B cell (primary cell): ENCODE measurements around the gene ZNF718. TPM values are rescaled to one million over a fixed set of nuclear protein-coding genes. Genes with fewer than 3 reads are reported as not detected.

Experiments
- ATAC-seq: fragments of 200-7000 bp; cut with Tn5 transposase; one replicate; pipeline ENCODE4 v1.10.0; 2021; ENCODE audit warnings: low read depth, mild to moderate bottlenecking, moderate number of reproducible peaks, moderate library complexity
- CTCF ChIA-PET: fragments of 350-600 bp; sonication (Branson Sonifier 250); formaldehyde crosslinking; loops from one replicate; lab custom pipeline; 2021; ENCODE audit warnings: antibody characterized with exemption, inconsistent platforms; lab: Charles Lee
- POLR2A ChIA-PET: fragments of 350-600 bp; sonication (Branson Sonifier 250); formaldehyde crosslinking; loops from one replicate; lab custom pipeline; 2021; ENCODE audit warnings: antibody characterized with exemption; lab: Charles Lee
- DNase-seq: peaks from one replicate; pipeline ENCODE4 v3.0.0; 2013
- H2AFZ ChIP-seq: 2 replicates; pipeline ENCODE4 v1.6.1; 2012; ENCODE audit warnings: mild to moderate bottlenecking, low read depth, low read length; ENCODE audit not compliant: insufficient read depth, poor library complexity, severe bottlenecking
- H3K27ac ChIP-seq, 2 donors: 1 replicate in 1 of 2; 2 replicates in 1 of 2; pipeline ENCODE4 v1.5.1; 2012 to 2013; ENCODE audit warnings: low read length in 2 of 2, mild to moderate bottlenecking in 2 of 2, moderate library complexity in 1 of 2
- H3K27me3 ChIP-seq, 4 experiments: fragments of 200-600 bp in 1 of 4; sonication (generic) in 1 of 4; replicated peaks in 1 of 4; 1 replicate in 2 of 4; 2 replicates in 2 of 4; pipeline versions ENCODE4 v1.6.1 to v1.7.0; 2013 to 2016; ENCODE audit warnings: low read length in 3 of 4, mild to moderate bottlenecking in 2 of 4, mixed read lengths in 1 of 4, moderate library complexity in 1 of 4; ENCODE audit not compliant: insufficient read depth in 4 of 4, control insufficient read depth in 3 of 4; ENCODE audit errors: control extremely low read depth in 1 of 4
- H3K36me3 ChIP-seq, 2 experiments: replicated peaks in 1 of 2; 1 replicate in 1 of 2; 2 replicates in 1 of 2; pipeline versions ENCODE4 v1.6.1 to v1.7.1; 2013; ENCODE audit warnings: low read length in 1 of 2; ENCODE audit not compliant: insufficient read depth in 2 of 2, control insufficient read depth in 1 of 2; ENCODE audit errors: control extremely low read depth in 1 of 2, extremely low read depth in 1 of 2
- H3K4me1 ChIP-seq, 2 donors: fragments of 200-600 bp in 1 of 2; sonication (generic) in 1 of 2; 1 replicate in 1 of 2; 2 replicates in 1 of 2; pipeline versions ENCODE4 v1.5.1 to v1.6.1; 2013 to 2017; ENCODE audit warnings: low read length in 2 of 2; ENCODE audit not compliant: control insufficient read depth in 2 of 2, insufficient read depth in 2 of 2
- H3K4me2 ChIP-seq: replicated peaks from 2 replicates; pipeline ENCODE3; 2012; ENCODE audit warnings: mild to moderate bottlenecking, low read depth, low read length; ENCODE audit not compliant: poor library complexity, severe bottlenecking
- H3K4me3 ChIP-seq, 5 experiments: fragments of 200-600 bp in 1 of 5; sonication (generic) in 1 of 5; 1 replicate in 3 of 5; 2 replicates in 2 of 5; pipeline versions ENCODE4 v1.5.1 to v1.7.0; 2011 to 2016; ENCODE audit warnings: low read length in 4 of 5, mild to moderate bottlenecking in 4 of 5, low read depth in 2 of 5, control low read depth in 1 of 5, moderate library complexity in 1 of 5; ENCODE audit not compliant: insufficient read depth in 1 of 5; ENCODE audit errors: control extremely low read depth in 1 of 5, extremely low read depth in 1 of 5
- H3K79me2 ChIP-seq: fragments of 200-600 bp; sonication (generic); one replicate; pipeline ENCODE4 v1.6.0; 2016; ENCODE audit warnings: low read length; ENCODE audit not compliant: control insufficient read depth, insufficient read depth
- H3K9ac ChIP-seq: fragments of 200-600 bp; sonication (generic); 2 replicates; pipeline ENCODE4 v1.6.1; 2017; ENCODE audit warnings: mild to moderate bottlenecking, low read length, moderate library complexity
- H3K9me3 ChIP-seq, 3 donors: one replicate each; pipeline versions ENCODE4 v1.6.1 to v1.7.1; 2013; ENCODE audit warnings: low read length in 2 of 3; ENCODE audit not compliant: control insufficient read depth in 2 of 3, insufficient read depth in 1 of 3; ENCODE audit errors: control extremely low read depth in 1 of 3
- H4K20me1 ChIP-seq: 2 replicates; pipeline ENCODE4 v1.6.0; 2012; ENCODE audit warnings: mild to moderate bottlenecking, low read length; ENCODE audit not compliant: insufficient read depth, control insufficient read depth, poor library complexity, severe bottlenecking
- H3K27ac Mint-ChIP-seq: one replicate; pipeline ENCODE4 v1.8.0; 2021; ENCODE audit warnings: mixed read lengths
- H3K27me3 Mint-ChIP-seq: one replicate; pipeline ENCODE4 v1.8.0; 2021; ENCODE audit warnings: mixed read lengths
- H3K4me1 Mint-ChIP-seq: one replicate; pipeline ENCODE4 v1.8.0; 2021; ENCODE audit warnings: mixed read lengths
- H3K4me3 Mint-ChIP-seq: one replicate; pipeline ENCODE4 v1.8.0; 2021; ENCODE audit warnings: mixed read lengths
- H3K9me3 Mint-ChIP-seq: one replicate; pipeline ENCODE4 v1.8.0; 2022; ENCODE audit warnings: mixed read lengths; ENCODE audit not compliant: insufficient read depth
- EZH2 ChIP-seq: IDR thresholded peaks from 2 replicates; pipeline ENCODE4 v1.6.1; 2012; ENCODE audit warnings: borderline replicate concordance, low read depth, mild to moderate bottlenecking, moderate library complexity, low read length; ENCODE audit not compliant: insufficient read depth, poor library complexity, severe bottlenecking
- WGBS: methylation state at CpG from one replicate; pipeline ENCODE4 v1.1.5; 2013; ENCODE audit warnings: missing lambda C conversion rate; ENCODE audit not compliant: insufficient coverage; 5-methylcytosine and 5-hydroxymethylcytosine counted together
- intact Hi-C: fragments of 100-400 bp; cut with micrococcal nuclease; formaldehyde crosslinking; loops from one replicate; pipeline ENCODE4 v1.10.0; 2022
- polyA plus RNA-seq: library from polyadenylated mRNA; depleted of rRNA; stranded (reverse); fragments of >200 nt; gene quantifications from 2 replicates; pipeline ENCODE4 v1.2.3, GENCODE V29; 2012
- total RNA-seq, 2 donors: library from RNA; stranded (reverse); fragments of 120-200 nt in 1 of 2; gene quantifications; 1 replicate in 1 of 2; 2 replicates in 1 of 2; pipeline versions ENCODE4 v1.2.3 to v1.2.4, GENCODE V29; 2013 to 2022
- TF ChIP-seq, protein P1 (sequence below): fragments of 200-600 bp; IDR thresholded peaks from one replicate; pipeline ENCODE4 v1.8.0; 2022; ENCODE audit warnings: antibody characterized with exemption, mild to moderate bottlenecking

ZNF718 gene
- total and polyA plus RNA-seq, 2 donors (not counting 1 experiment from before 2014, with no cell fraction given), result 5.3 to 18.0 TPM

DNA sequence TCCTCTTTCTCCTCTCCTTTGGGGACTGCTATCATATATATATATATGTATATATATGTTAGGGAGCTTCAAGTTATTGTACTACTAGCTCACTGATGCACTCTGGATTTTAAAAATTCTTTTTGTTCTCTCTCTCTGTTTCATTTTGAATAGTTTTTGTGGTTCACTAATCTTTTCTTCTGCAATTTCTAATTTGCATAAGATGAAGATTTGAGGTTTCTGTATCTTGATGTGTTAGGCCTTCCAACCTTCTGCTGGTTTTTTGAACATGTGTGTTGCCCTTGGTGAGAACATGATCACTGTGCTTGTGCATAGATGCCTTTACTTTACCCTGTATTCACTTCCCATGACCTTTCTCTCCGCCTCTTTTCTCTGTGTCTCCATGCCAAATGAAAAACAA lies 7.8 kb upstream of the ZNF718 start:
- peaks cover 10% of the 10 kb centered on the region for H3K9me3 Mint-ChIP-seq
- WGBS, result no CpG with 5 or more reads among the region's 1 CpG
- no peak for DNase-seq
- TF ChIP-seq, protein P1, sequence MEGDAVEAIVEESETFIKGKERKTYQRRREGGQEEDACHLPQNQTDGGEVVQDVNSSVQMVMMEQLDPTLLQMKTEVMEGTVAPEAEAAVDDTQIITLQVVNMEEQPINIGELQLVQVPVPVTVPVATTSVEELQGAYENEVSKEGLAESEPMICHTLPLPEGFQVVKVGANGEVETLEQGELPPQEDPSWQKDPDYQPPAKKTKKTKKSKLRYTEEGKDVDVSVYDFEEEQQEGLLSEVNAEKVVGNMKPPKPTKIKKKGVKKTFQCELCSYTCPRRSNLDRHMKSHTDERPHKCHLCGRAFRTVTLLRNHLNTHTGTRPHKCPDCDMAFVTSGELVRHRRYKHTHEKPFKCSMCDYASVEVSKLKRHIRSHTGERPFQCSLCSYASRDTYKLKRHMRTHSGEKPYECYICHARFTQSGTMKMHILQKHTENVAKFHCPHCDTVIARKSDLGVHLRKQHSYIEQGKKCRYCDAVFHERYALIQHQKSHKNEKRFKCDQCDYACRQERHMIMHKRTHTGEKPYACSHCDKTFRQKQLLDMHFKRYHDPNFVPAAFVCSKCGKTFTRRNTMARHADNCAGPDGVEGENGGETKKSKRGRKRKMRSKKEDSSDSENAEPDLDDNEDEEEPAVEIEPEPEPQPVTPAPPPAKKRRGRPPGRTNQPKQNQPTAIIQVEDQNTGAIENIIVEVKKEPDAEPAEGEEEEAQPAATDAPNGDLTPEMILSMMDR, result no peak
- no peak for TF ChIP-seq EZH2
- H3K36me3 ChIP-seq, result no peaks in the 10 kb centered on the region
- no peak overlapping the region for H3K4me3 Mint-ChIP-seq
- no peak overlapping the region for H3K9ac ChIP-seq
- no peak overlapping the region for H3K27ac ChIP-seq
- H3K9me3 ChIP-seq, result peaks cover 12 to 38% (median 23%) of the 10 kb centered on the region in 3 donors
- H2AFZ ChIP-seq, result no peak overlapping the region
- H3K27ac Mint-ChIP-seq, result no peak overlapping the region
- no peak overlapping the region for H3K4me2 ChIP-seq
- ChIA-PET POLR2A (no interaction called here), CTCF (no interaction called here)
- peaks cover 1% of the 10 kb centered on the region for H3K27me3 Mint-ChIP-seq
- peaks cover 11% of the 10 kb centered on the region for H3K4me1 Mint-ChIP-seq
- H4K20me1 ChIP-seq, result no peaks in the 10 kb centered on the region
- H3K27me3 ChIP-seq, result no peaks in the 10 kb centered on the region
- no peaks in the 10 kb centered on the region for H3K79me2 ChIP-seq
- no peak for ATAC-seq
- peaks cover 6 to 10% of the 10 kb centered on the region in 2 donors for H3K4me1 ChIP-seq
- H3K4me3 ChIP-seq, result no peak overlapping the region
- intact Hi-C loops, result no loop called here

DNA sequence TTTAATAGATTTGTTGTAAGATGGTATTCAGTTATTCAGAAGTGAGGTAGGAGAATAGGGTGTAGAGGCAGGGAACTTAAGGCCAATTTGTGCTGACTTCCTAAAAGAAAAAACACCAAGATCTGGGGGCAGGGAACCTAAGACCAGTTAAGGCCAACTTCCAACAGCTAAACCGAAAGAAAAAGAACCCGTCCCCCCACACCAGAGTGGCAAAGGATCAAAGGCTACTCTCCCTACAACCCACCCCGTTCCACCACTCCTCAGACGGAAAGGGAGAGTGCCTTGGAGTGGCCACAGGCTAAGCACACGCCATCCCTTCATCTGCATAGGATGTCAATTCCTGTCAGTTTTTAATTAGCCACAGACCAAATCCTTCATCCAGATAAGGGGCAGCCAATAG lies 3.7 kb upstream of the ZNF718 start:
- DNase-seq, result no peak
- Histone ChIP-seq H3K9me3 (peaks cover 15 to 56% (median 32%) of the 10 kb centered on the region in 3 donors), H3K36me3 (no peaks in the 10 kb centered on the region), H4K20me1 (peaks cover 1% of the 10 kb centered on the region), H3K4me3 (no peak overlapping the region), H3K4me2 (no peak overlapping the region), H3K9ac (no peak overlapping the region), H3K27me3 (no peaks in the 10 kb centered on the region), H3K4me1 (peaks cover 12 to 25% of the 10 kb centered on the region in 2 donors), H3K27ac (no peak overlapping the region), H2AFZ (no peak overlapping the region), H3K79me2 (peaks cover 8% of the 10 kb centered on the region)
- peaks cover 14% of the 10 kb centered on the region for H3K9me3 Mint-ChIP-seq
- CTCF ChIA-PET, result no interaction called here
- H3K4me1 Mint-ChIP-seq, result peaks cover 31% of the 10 kb centered on the region
- no peak overlapping the region for H3K4me3 Mint-ChIP-seq
- WGBS, result 60% methylated on average over 4 of the region's 5 CpGs
- no peaks in the 10 kb centered on the region for H3K27me3 Mint-ChIP-seq
- no peak for TF ChIP-seq EZH2
- TF ChIP-seq, protein P1, result no peak
- intact Hi-C loops, result loop anchor here (5.0 kb wide), 2 partner anchors 122 to 217 kb away; partner anchors contain the start of gene ZNF141
- no peak overlapping the region for H3K27ac Mint-ChIP-seq
- no peak for ATAC-seq
- POLR2A ChIA-PET, result no interaction called here
